HCT116 (cell line): Measurements from ENCODE around the gene CRIP2. TPM values are rescaled to one million over a fixed set of nuclear protein-coding genes. Genes with fewer than 3 reads are reported as not detected.
A peak's percentile ranks its signal among the peaks of the same experiment; 100 is the strongest.

Source experiments
- ATAC-seq: fragments of 200-7000 bp; cut with Tn5 transposase; 2 replicates; pipeline ENCODE4 v1.9.1; 2020; ENCODE audit warnings: mild to moderate bottlenecking, moderate library complexity
- BruUV-seq: library from RNA; stranded (reverse); fragments of 400-500 nt; replicated peaks from 2 replicates; lab custom pipeline; 2021; lab: Mats Ljungman, UMichigan
- CTCF ChIA-PET: fragments of 300-600 bp; sonication (Branson Sonifier 250); formaldehyde crosslinking; loops from one replicate; lab custom pipeline; 2021; ENCODE audit warnings: antibody characterized with exemption; lab: Charles Lee
- POLR2A ChIA-PET: fragments of 300-600, 350-600 bp; sonication (Branson Sonifier 250); formaldehyde crosslinking; loops from one replicate; lab custom pipeline; 2021; ENCODE audit warnings: antibody characterized with exemption; lab: Charles Lee
- RAD21 ChIA-PET, 2 experiments: fragments of 300-600 bp; sonication (Branson Sonifier 250); formaldehyde crosslinking; loops; one replicate each; lab custom pipeline; 2023; ENCODE audit warnings: low total read pairs in 2 of 2; ENCODE audit not compliant: uncharacterized antibody in 2 of 2, unreplicated experiment in 2 of 2, low non-redundant PET in 1 of 2; lab: Charles Lee
- DNase-seq: peaks from one replicate; pipeline ENCODE4 v3.0.0-alpha.2; 2010; ENCODE audit warnings: low read depth, low spot score
- H2AFZ ChIP-seq: fragments of 200-600 bp; shearing (Covaris generic), sonication (generic); 2 replicates; pipeline ENCODE4 v1.6.1; 2017; ENCODE audit warnings: low read depth, mixed run types, mixed read lengths, antibody characterized with exemption, low read length; ENCODE audit not compliant: poor library complexity, severe bottlenecking
- H3K27ac ChIP-seq: 2 replicates; pipeline ENCODE4 v1.5.1; 2012; ENCODE audit warnings: low read depth, low read length
- H3K27me3 ChIP-seq: fragments of 200-600 bp; sonication (generic); 2 replicates; pipeline ENCODE4 v1.6.1; 2016; ENCODE audit warnings: mixed run types, low read length, mixed read lengths; ENCODE audit not compliant: insufficient read depth
- H3K36me3 ChIP-seq, 2 experiments: fragments of 200-500 bp in 1 of 2; fragments of 200-600 bp in 1 of 2; sonication (Bioruptor generic) in 1 of 2; sonication (generic) in 1 of 2; 2 replicates each; pipeline versions ENCODE4 v1.5.1 to v1.6.1; 2014 to 2016; ENCODE audit warnings: low read length in 2 of 2, inconsistent platforms in 1 of 2, mixed read lengths in 1 of 2, mixed run types in 1 of 2; ENCODE audit not compliant: insufficient read depth in 2 of 2, control insufficient read depth in 1 of 2
- H3K4me1 ChIP-seq, 2 experiments: fragments of 200-600 bp in 1 of 2; sonication (generic) in 1 of 2; 2 replicates each; pipeline versions ENCODE4 v1.5.1 to v1.6.1; 2012 to 2017; ENCODE audit warnings: low read length in 2 of 2, inconsistent platforms in 1 of 2, mild to moderate bottlenecking in 1 of 2, mixed read lengths in 1 of 2, mixed run types in 1 of 2, moderate library complexity in 1 of 2; ENCODE audit not compliant: insufficient read depth in 2 of 2, control insufficient read depth in 1 of 2
- H3K4me2 ChIP-seq: fragments of 200-600 bp; sonication (generic); 2 replicates; pipeline ENCODE4 v1.6.1; 2017; ENCODE audit warnings: mixed run types, low read length, mixed read lengths
- H3K4me3 ChIP-seq, 2 experiments: fragments of 200-600 bp in 1 of 2; sonication (generic) in 1 of 2; replicated peaks in 1 of 2; 2 replicates each; pipeline ENCODE4 v1.5.1; 2011 to 2016; ENCODE audit warnings: low read length in 2 of 2, control low read depth in 1 of 2, low read depth in 1 of 2, mild to moderate bottlenecking in 1 of 2, mixed read lengths in 1 of 2, mixed run types in 1 of 2
- H3K79me2 ChIP-seq: fragments of 200-600 bp; sonication (generic); 2 replicates; pipeline ENCODE4 v1.6.1; 2017; ENCODE audit warnings: mild to moderate bottlenecking, mixed run types, low read length, moderate library complexity, mixed read lengths; ENCODE audit not compliant: insufficient read depth
- H3K9ac ChIP-seq: fragments of 200-600 bp; sonication (generic); 2 replicates; pipeline ENCODE4 v1.6.1; 2016; ENCODE audit warnings: low read length, mixed read lengths
- H3K9me2 ChIP-seq: fragments of 200-600 bp; sonication (generic), shearing (Covaris generic); 2 replicates; pipeline ENCODE4 v1.6.1; 2017; ENCODE audit warnings: mixed run types, mild to moderate bottlenecking, moderate library complexity; ENCODE audit not compliant: insufficient read depth
- H3K9me3 ChIP-seq, 2 experiments: fragments of 200-500 bp in 1 of 2; fragments of 200-600 bp in 1 of 2; sonication (Bioruptor generic) in 1 of 2; sonication (generic) in 1 of 2; 2 replicates each; pipeline ENCODE4 v1.6.1; 2014 to 2017; ENCODE audit warnings: low read length in 2 of 2, mixed read lengths in 2 of 2, inconsistent platforms in 1 of 2, low read depth in 1 of 2, mild to moderate bottlenecking in 1 of 2, mixed run types in 1 of 2, moderate library complexity in 1 of 2; ENCODE audit not compliant: control insufficient read depth in 1 of 2, insufficient read depth in 1 of 2
- H4K20me1 ChIP-seq: fragments of 200-600 bp; sonication (generic), shearing (Covaris generic); 2 replicates; pipeline ENCODE4 v1.6.1; 2017; ENCODE audit warnings: mixed run types, mild to moderate bottlenecking, moderate library complexity; ENCODE audit not compliant: insufficient read depth
- EGR1 ChIP-seq: IDR thresholded peaks from 2 replicates; pipeline ENCODE4 v1.6.1; 2012; ENCODE audit warnings: low read depth
- EZH2phosphoT487 ChIP-seq: fragments of 200-600 bp; IDR thresholded peaks from 2 replicates; pipeline ENCODE4 v1.6.1; 2018; ENCODE audit warnings: antibody characterized with exemption, borderline replicate concordance
- FOSL1 ChIP-seq: IDR thresholded peaks from 2 replicates; pipeline ENCODE4 v1.6.1; 2012; ENCODE audit warnings: low read depth
- POLR2A ChIP-seq: IDR thresholded peaks from 2 replicates; pipeline ENCODE4 v1.7.0; 2011; ENCODE audit warnings: borderline replicate concordance; ENCODE audit not compliant: insufficient read depth, insufficient read length; ENCODE audit errors: extremely low read depth
- SP1 ChIP-seq: IDR thresholded peaks from 2 replicates; pipeline ENCODE4 v1.6.1; 2012; ENCODE audit warnings: low read depth
- YY1 ChIP-seq: IDR thresholded peaks from 2 replicates; pipeline ENCODE4 v1.6.1; 2011; ENCODE audit warnings: low read length, low read depth, moderate library complexity, mild to moderate bottlenecking; ENCODE audit not compliant: insufficient replicate concordance; ENCODE audit errors: extremely low read depth
- intact Hi-C: fragments of 100-400 bp; cut with micrococcal nuclease; formaldehyde crosslinking; loops from 2 replicates; pipeline ENCODE4 v1.10.0; 2022
- total RNA-seq: library from RNA; stranded (reverse); gene quantifications from one replicate; pipeline ENCODE4 v1.2.1, GENCODE V29; 2021; ENCODE audit not compliant: unreplicated experiment
- TF ChIP-seq, protein P1 (sequence below), 3 experiments: fragments of 200-600 bp in 1 of 3; sonication (generic) in 1 of 3; IDR thresholded peaks in 2 of 3; conservative IDR thresholded peaks in 1 of 3; 2 replicates each; pipeline ENCODE4 v1.5.1; 2012 to 2017; ENCODE audit warnings: low read depth in 2 of 3, low read length in 2 of 3, antibody characterized with exemption in 1 of 3, borderline replicate concordance in 1 of 3, control low read depth in 1 of 3, mild to moderate bottlenecking in 1 of 3, mixed read lengths in 1 of 3, mixed run types in 1 of 3, moderate library complexity in 1 of 3; ENCODE audit not compliant: insufficient read depth in 1 of 3

Gene CRIP2
- total RNA-seq, 1 experiment from 2014 or later, result 31.1 TPM

DNA sequence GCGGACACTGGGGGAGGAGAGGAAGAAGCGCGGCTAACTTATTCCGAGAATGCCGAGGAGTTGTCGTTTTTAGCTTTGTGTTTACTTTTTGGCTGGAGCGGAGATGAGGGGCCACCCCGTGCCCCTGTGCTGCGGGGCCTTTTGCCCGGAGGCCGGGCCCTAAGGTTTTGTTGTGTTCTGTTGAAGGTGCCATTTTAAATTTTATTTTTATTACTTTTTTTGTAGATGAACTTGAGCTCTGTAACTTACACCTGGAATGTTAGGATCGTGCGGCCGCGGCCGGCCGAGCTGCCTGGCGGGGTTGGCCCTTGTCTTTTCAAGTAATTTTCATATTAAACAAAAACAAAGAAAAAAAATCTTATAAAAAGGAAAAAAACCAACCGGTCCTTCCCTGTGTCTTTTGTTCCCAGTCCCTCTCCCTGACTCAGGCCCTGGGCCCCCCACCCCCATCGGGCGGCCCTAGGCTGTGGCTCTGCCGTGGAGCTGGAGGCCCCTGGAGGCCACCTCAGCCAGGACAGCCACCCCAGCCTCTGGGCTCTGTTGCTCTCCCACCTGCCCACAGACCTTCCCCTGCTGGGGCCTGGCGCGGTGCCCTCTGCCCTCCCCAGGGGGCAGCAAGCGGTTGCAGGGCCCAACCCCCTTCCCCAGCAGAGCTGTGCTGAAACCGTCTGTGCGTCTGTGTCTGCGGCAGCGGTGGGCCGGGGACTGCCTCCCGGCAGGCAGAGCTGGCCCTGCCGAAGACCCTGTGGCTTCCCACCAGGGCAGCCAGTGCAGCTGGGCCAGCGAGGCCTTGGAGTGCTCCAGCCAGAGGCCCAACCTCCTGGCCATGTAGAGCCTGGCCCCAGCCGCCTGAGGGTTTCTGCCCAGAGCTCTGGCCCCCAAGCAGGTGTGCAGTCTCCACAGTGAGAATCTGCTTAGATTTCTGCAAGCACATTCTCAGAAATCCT is 4.0 kb upstream of the CRIP2 start:
- RAD21 ChIA-PET, result interaction anchor here in 1 of 2 experiments (0.8 kb wide), 1 partner anchor 487 kb away, joined by 5 read pairs; no protein-coding TSS in a partner anchor
- no peaks in the 10 kb centered on the region for H3K9me2 ChIP-seq
- DNase-seq (no peak), ATAC-seq (no peak)
- POLR2A ChIA-PET, result no interaction called here
- intact Hi-C loops, result no loop called here
- no peaks in the 10 kb centered on the region for H3K27me3 ChIP-seq
- CTCF ChIA-PET, result interaction anchor here (4.7 kb wide), 1 partner anchor 11 kb away, joined by 20 read pairs; no protein-coding TSS in a partner anchor
- no TSS peak for BruUV-seq
- H3K4me3 ChIP-seq, result no peak overlapping the region
- H4K20me1 ChIP-seq, result no peaks in the 10 kb centered on the region
- no peak overlapping the region for H3K9ac ChIP-seq
- TF ChIP-seq POLR2A, result no peak
- no peak for TF ChIP-seq EGR1
- TF ChIP-seq SP1, result no peak
- no peak for TF ChIP-seq FOSL1
- H3K4me1 ChIP-seq, result peaks cover 18 to 32% of the 10 kb centered on the region in 2 experiments
- no peak overlapping the region for H2AFZ ChIP-seq
- no peak overlapping the region for H3K27ac ChIP-seq
- H3K4me2 ChIP-seq, result no peak overlapping the region
- H3K79me2 ChIP-seq, result no peaks in the 10 kb centered on the region
- H3K36me3 ChIP-seq, result peaks cover 0 to 10% of the 10 kb centered on the region in 2 experiments; a peak in 2 of 4 replicates
- H3K9me3 ChIP-seq, result no peaks in the 10 kb centered on the region

DNA sequence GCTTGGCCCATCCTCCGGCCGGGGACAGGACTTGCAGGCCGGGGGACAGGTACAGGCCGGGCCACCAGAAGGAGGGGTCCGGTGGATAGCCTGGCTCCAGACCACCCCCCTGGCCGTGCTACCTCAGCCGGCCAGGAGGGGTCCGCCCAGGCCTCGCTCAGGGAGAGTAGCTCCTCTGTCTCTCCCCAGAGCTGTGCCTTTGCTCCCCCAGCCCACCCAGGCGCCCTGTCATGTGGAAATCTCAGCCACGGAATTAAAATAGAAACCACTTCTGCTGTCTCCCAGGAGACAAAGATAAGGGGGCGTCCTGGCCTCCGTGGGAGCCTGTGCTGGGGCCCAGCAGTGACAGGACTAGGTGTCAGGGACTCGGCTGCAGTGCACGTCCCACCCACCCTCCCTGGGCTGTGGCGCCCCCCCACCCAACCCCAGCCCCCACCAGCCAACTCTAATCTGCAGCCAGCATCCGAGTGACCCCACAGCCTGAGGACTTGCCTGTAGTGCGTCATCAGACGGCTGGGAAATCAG is 3.3 kb upstream of the CRIP2 start:
- Histone ChIP-seq H3K4me2 (no peak overlapping the region), H4K20me1 (no peaks in the 10 kb centered on the region), H3K9me3 (no peaks in the 10 kb centered on the region), H3K27me3 (no peaks in the 10 kb centered on the region), H3K79me2 (no peaks in the 10 kb centered on the region), H2AFZ (no peak overlapping the region), H3K4me1 (peaks cover 17 to 27% of the 10 kb centered on the region in 2 experiments), H3K36me3 (peaks cover 0 to 10% of the 10 kb centered on the region in 2 experiments; a peak in 2 of 4 replicates), H3K9me2 (no peaks in the 10 kb centered on the region), H3K9ac (no peak overlapping the region), H3K27ac (no peak overlapping the region), H3K4me3 (no peak overlapping the region)
- BruUV-seq, result no TSS peak
- TF ChIP-seq, protein P1, sequence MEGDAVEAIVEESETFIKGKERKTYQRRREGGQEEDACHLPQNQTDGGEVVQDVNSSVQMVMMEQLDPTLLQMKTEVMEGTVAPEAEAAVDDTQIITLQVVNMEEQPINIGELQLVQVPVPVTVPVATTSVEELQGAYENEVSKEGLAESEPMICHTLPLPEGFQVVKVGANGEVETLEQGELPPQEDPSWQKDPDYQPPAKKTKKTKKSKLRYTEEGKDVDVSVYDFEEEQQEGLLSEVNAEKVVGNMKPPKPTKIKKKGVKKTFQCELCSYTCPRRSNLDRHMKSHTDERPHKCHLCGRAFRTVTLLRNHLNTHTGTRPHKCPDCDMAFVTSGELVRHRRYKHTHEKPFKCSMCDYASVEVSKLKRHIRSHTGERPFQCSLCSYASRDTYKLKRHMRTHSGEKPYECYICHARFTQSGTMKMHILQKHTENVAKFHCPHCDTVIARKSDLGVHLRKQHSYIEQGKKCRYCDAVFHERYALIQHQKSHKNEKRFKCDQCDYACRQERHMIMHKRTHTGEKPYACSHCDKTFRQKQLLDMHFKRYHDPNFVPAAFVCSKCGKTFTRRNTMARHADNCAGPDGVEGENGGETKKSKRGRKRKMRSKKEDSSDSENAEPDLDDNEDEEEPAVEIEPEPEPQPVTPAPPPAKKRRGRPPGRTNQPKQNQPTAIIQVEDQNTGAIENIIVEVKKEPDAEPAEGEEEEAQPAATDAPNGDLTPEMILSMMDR (IDR thresholded peaks at IDR 0.05 in 2 of 3, conservative IDR thresholded peaks at IDR 0.05 in 1 of 3; ENCODE audit: borderline replicate concordance in 1 of 3, insufficient read depth in 1 of 3, low read depth in 2 of 3, low read length in 2 of 3), result peak in 1 of 3 experiments; percentile 28; a peak in 2 of 6 replicates
- TF ChIP-seq YY1 (no peak), EZH2phosphoT487 (no peak)
- ChIA-PET POLR2A (no interaction called here), CTCF (interaction anchor here (4.7 kb wide), 1 partner anchor 10 kb away, joined by 20 read pairs; no protein-coding TSS in a partner anchor), RAD21 (no interaction called here)
- no peak for DNase-seq
- intact Hi-C loops, result no loop called here
- ATAC-seq, result no peak
